ENCODE results near the gene FRMD1.

GRCh38 chr6:168104636-168105035 is 25.6 kb upstream of the FRMD1 start:
- TF ChIP-seq POLR2A (IDR thresholded peaks at IDR 0.05; ENCODE audit: low read length): no peak
- TF ChIP-seq GATA1 (IDR thresholded peaks at IDR 0.05; ENCODE audit: low read depth, low read length): no peak
